Ecto neural progenitor cell (in vitro differentiated cells): ENCODE data around the gene LIMA1.
"Not testable (repeated sequence)": the region's sequence is repeated elsewhere in the genome, so short reads cannot be mapped to it uniquely, and the experiment has no call there.

ENCODE experiments used
- DNase-seq: peaks from one replicate; pipeline ENCODE4 v3.0.0-alpha.2; 2018; ENCODE audit warnings: low spot score

The LIMA1 gene

GRCh38 chr12:50285253-50285652, 1.9 kb upstream of the LIMA1 start:
- DNase-seq, result no peak

GRCh38 chr12:50282721-50283228, 545 bp downstream of the LIMA1 start:
- no peak for DNase-seq

GRCh38 chr12:50279501-50279900, 3.8 kb downstream of the LIMA1 start:
- DNase-seq, result no peak

GRCh38 chr12:50276912-50277671, 6.2 kb downstream of the LIMA1 start:
- DNase-seq, result no peak

- no peak for DNase-seq
Measured at GRCh38 chr12:50276068-50276467, 7.3 kb downstream of the LIMA1 start.

- no peak for DNase-seq
Measured at GRCh38 chr12:50275556-50275955, 7.8 kb downstream of the LIMA1 start.

GRCh38 chr12:50275127-50275526, 8.2 kb downstream of the LIMA1 start:
- DNase-seq, result not testable (repeated sequence)

- DNase-seq, result no peak
Measured at GRCh38 chr12:50271724-50272247, 11.5 kb downstream of the LIMA1 start.

- no peak for DNase-seq
Measured at GRCh38 chr12:50268482-50268881, 14.8 kb downstream of the LIMA1 start.

GRCh38 chr12:50265770-50266524, 17.4 kb downstream of the LIMA1 start:
- no peak for DNase-seq

GRCh38 chr12:50263832-50264231, 19.5 kb downstream of the LIMA1 start:
- no peak for DNase-seq

- DNase-seq, result no peak
Measured at GRCh38 chr12:50261654-50262053, 21.7 kb downstream of the LIMA1 start.

- no peak for DNase-seq
Measured at GRCh38 chr12:50258167-50258551, 25.2 kb downstream of the LIMA1 start.

GRCh38 chr12:50257236-50258166, 25.8 kb downstream of the LIMA1 start:
- no peak for DNase-seq

GRCh38 chr12:50256761-50257160, 26.6 kb downstream of the LIMA1 start:
- no peak for DNase-seq

- DNase-seq, result no peak
Measured at GRCh38 chr12:50252977-50253602, 30.2 kb downstream of the LIMA1 start.

- no peak for DNase-seq
Measured at GRCh38 chr12:50251619-50252252, 31.6 kb downstream of the LIMA1 start.

- DNase-seq, result no peak
Measured at GRCh38 chr12:50249464-50250182, 33.7 kb downstream of the LIMA1 start.

- DNase-seq, result no peak
Measured at GRCh38 chr12:50248883-50249282, 34.4 kb downstream of the LIMA1 start.

- DNase-seq, result no peak
Measured at GRCh38 chr12:50248411-50248810, 34.9 kb downstream of the LIMA1 start.
